Hematopoietic multipotent progenitor cell (in vitro differentiated cells): ENCODE measurements around the gene LGI4. TPM values are rescaled to one million over a fixed set of nuclear protein-coding genes. Genes with fewer than 3 reads are reported as not detected.

Experiments
- DNase-seq, 3 donors: peaks; one replicate each; pipeline ENCODE4 v3.0.0-alpha.2; 2011 to 2015; ENCODE audit warnings: low read depth in 2 of 3, low spot score in 2 of 3
- total RNA-seq: library from RNA; depleted of rRNA; stranded (reverse); fragments of >200 nt; gene quantifications from one replicate; pipeline ENCODE4 v1.2.3, GENCODE V29; 2012

LGI4 gene
- total RNA-seq, 1 donor = 0.27 TPM

GRCh38 chr19:35125270-35125717, 9.6 kb downstream of the LGI4 start:
- no peak for DNase-seq

GRCh38 chr19:35124098-35125060, 10.5 kb downstream of the LGI4 start:
- peak; percentile 69 to 91 (median 84) for DNase-seq

GRCh38 chr19:35123573-35123972, 11.3 kb downstream of the LGI4 start:
- DNase-seq = no peak

DNA sequence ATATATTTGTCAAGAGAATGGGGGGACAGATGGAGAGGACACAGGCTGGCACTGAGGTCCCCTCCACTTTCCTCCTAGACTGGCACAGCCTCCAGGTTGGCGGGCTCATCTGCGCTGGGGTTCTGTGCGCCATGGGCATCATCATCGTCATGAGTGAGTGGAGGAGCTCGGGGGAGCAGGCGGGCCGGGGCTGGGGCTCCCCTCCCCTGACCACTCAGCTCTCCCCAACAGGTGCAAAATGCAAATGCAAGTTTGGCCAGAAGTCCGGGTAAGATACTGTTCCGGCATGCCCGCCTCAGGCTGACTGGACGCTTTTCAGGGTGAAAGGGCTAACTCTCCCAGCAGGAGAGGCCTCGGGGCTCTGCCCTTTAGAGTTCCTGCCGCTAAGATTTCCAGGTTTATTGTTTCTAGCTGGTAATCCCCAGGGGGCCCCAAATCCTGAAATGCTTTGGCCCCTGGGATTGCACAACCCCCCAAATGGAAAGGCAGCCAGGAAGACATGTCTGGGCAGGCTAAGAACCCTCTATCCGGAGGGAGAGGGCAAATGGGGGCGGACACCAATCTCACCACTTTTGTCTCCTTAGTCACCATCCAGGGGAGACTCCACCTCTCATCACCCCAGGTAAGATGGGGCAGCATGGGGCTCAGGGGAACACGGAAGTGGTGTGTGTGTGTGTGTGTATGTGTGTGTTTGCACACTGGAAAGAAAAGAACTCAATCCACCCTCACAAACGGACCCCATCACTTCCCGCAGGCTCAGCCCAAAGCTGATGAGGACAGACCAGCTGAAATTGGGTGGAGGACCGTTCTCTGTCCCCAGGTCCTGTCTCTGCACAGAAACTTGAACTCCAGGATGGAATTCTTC, 11.9 kb downstream of the LGI4 start:
- no peak for DNase-seq

GRCh38 chr19:35120898-35121297, 14.0 kb downstream of the LGI4 start:
- no peak for DNase-seq

GRCh38 chr19:35120492-35120891, 14.4 kb downstream of the LGI4 start:
- no peak for DNase-seq

- DNase-seq = no peak
These were observed 15.2 kb downstream of the LGI4 start for GRCh38 chr19:35119578-35120155.

DNA sequence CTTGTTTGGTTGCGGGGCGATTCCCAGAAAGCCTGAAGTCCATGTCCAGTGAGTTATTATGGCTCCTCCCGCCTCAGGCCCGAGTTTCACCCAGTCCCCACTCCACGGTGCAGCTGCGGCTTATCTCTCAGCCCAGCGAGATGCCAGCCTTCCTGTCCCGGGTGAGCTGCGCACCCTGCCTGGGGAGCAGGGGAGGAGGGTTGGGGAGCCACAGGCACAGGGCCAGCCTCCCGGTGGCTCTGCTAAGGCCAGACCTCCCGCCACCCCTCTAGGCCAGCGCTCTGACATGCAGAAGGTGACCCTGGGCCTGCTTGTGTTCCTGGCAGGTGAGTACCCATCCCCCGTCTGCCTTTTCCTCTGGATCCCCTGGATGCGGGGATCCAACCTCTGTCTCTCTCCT, 15.8 kb downstream of the LGI4 start:
- peak in 2 of 3 donors; percentile 73 to 79 for DNase-seq

DNA sequence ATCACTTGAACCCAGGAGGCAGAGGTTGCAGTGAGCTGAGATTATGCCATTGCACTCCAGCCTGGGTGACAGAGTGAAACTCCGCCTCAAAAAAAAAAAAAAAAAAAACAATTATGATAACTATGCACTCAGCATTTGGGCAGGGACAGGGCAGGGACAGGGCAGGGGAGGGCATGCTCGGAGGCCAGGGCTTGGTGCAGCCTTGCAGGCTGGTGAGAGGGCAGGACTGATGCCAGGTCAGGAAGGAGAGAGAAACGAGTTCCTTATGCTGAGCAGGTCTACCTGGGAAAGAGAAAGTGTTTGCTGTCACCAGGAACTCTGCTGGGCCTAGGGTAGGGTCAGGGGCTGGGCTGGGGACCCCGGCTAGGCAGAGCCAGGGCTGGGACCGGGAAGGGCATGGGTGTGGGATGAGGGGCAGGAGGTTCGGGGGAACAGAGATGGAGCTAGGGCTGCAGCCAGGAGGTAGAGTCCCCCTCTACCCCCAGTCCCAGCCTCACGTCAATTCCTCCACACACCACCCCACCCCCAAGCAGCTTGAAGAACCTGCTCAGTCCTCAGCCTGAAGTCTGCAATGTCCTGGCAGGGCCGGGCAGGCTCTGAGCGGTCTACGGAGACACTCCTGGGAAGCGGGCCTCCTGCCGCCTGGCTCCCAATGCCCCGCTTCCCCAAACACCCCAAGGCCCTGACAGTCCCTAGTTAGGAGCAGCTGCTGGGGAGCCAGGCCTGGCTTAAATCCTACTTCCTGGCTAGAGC, 16.4 kb downstream of the LGI4 start:
- DNase-seq = no peak

GRCh38 chr19:35117799-35118198, 17.1 kb downstream of the LGI4 start:
- DNase-seq = no peak

DNA sequence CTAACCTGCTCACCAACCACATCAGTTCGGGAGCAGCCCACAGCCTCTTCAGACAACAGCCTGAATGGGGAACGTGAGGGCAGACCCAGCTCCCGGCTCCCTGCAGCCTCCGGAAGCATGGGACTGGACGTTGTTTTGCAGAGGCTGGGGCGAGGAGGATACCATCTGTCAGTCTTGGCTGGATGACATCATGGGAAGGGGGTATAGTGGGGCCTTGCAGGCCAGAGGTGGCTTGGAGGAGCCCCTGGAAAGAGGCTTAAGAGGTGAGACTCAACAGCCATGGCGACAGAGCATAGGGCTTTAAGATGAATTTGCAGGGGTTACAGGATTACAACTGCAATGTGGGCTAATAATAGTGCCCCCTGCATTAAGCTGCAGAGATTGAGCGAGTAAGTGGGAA, 17.7 kb downstream of the LGI4 start:
- no peak for DNase-seq

GRCh38 chr19:35116072-35116801, 18.6 kb downstream of the LGI4 start:
- DNase-seq = no peak

DNA sequence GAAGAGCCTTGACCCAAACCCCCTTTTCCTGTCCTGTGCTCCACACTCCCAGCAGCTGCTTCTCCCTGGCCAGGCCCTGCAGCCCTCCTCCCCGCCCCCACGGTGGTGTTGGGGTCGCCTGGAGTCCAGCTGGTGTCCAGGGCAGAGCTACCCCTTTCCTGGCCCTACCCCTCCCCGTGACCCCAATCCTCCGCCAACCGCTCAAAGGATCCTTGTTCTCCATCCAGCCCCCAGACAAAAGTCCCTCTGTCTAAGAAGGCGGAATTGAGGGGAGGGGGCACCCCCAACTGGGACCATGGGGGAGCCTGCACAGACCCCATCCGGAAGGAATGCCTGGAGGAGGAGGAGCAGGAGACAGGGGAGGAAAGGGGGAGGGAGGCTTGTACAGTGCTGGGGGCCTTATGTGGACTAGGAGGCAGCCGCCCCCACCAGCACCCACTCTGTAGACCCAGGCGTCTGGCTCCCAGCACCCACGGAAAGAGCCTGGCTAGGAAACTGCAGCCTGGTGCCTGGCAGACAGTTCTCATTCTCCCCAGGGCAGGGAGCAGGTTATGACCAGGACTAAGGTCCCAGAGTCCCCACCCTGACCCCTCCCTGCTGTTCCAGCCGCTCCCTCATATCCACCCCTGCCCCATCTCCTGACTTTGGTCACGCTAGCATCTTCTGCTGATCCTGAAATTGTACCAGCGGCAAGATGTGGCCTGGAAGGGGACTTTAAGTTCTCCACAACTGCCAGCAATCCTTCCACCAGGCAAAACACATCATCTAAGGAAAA, 19.5 kb downstream of the LGI4 start, which contains the start of gene FXYD3:
FXYD3 (plus strand) TSS at position 647 of the 775 bp plus-strand sequence. CDS start 3,554 bp downstream, outside the sequence.
- no peak for DNase-seq

DNA sequence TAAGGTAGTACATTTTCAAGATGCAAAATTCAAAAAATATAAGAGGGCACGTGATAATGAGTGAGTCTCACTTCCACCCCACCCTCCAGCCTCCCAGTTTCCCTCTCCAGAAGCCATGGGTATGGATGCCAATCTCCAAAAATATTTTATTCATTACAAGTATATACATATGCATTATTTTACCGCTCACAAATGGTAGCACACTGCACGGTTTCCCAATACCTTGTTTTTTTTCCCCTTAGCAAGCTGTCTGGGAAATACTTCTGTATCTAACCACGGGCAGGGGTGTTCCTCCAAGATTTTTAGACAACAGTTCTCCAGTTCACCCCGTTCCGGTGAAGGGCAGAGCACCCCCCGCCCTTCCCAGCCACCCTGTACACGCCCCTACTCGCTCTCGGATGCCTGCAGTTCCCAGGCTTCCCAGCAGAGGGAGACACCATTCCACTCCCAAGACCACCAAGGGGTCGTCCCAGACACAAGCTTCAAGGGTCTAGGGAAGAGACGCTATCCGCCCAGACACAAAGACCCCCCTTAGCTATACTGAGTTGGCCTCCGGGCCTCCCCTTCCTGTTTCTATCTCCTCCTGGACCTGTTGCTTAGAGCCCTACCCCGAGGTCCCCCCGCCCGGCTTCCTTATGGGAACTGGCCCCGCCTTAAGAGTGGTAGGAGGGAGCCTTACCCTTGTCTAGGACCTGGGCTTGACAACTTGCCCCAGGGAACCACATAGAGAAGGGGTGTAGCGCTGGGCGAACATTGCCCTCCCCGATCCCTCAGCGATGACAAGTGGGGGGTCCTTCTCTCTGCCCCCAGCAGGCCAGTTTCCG, 20.3 kb downstream of the LGI4 start:
- DNase-seq = peak; percentile 52 to 85 (median 79)

GRCh38 chr19:35112995-35113688, 21.7 kb downstream of the LGI4 start:
- DNase-seq = no peak

DNA sequence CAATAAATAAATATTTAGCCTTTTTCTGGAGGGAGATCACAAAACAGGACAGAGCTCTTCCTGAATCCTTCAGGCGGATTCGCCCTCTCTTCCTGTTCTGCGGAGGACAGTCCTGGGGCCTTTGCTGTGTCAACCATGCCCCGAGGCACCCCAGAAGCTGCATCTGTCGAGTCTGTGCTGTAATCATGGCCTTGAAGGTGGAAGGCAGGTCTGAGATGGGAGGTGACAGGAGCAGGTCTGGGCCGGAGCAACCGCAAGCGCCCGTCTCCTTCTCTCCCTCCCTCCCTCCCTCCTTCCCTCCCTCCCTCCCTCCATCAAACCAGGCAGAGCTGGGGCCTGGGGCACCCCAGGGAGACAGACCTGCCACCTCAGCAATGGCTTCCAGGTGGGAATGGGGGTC, 23.9 kb downstream of the LGI4 start:
- DNase-seq = no peak

DNA sequence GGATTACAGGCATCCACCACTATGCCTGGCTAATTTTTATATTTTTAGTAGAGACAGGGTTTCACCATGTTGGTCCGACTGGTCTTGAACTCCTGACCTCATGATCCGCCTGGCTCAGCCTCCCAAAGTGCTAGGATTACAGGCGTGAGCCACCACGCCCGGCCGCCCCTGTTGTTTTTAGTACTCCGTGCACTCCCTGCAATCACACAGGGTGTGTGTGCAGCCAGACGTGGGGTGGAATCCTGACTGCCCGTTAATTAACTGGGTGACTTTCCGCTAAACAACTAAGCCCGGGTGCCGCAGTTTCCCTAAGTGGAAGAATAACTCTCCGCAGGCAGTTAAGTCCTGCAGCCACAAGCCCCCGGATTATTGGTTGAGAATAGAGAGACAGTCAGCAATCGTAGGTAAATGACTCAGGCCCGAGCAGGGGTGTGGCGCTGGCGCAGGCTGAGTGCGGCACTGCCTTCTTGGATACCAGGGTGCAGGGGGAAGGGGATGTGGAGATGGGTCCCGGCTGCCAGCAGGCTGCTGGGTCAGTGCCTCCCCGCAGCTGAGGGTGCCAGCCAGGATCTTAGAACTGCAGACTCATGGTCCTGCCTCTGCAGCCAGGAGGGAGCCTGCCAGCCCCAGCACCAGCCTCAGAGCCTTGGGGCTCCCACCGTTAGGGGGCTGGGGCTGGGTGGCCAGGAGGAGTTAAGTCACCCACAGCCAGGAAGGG, 25.3 kb downstream of the LGI4 start:
- DNase-seq = peak in 2 of 3 donors; percentile 18 to 34
